Measurements from ENCODE around the gene KBTBD4. TPM values are rescaled to one million over a fixed set of nuclear protein-coding genes. Genes with fewer than 3 reads are reported as not detected.
A peak's percentile ranks its signal among the peaks of the same experiment; 100 is the strongest.

Gene KBTBD4
- total RNA-seq, 1 experiment from 2014 or later: 12.3 TPM

GRCh38 chr11:47593492-47593933 is 14.7 kb upstream of the KBTBD4 start (continued):
- TF ChIP-seq ZNF532 (CRISPR knock-in tag; IDR thresholded peaks at IDR 0.05; ENCODE audit: borderline replicate concordance) (no peak), ZNF138 (CRISPR knock-in tag; conservative IDR thresholded peaks at IDR 0.05) (no peak), E2F1 (CRISPR knock-in tag; IDR thresholded peaks at IDR 0.05) (no peak), EMX1 (CRISPR knock-in tag; IDR thresholded peaks at IDR 0.05) (no peak), IRF1 (CRISPR knock-in tag; IDR thresholded peaks at IDR 0.05) (no peak), FOXJ3 (CRISPR knock-in tag; IDR thresholded peaks at IDR 0.05; ENCODE audit: borderline replicate concordance) (no peak), NFYB (CRISPR knock-in tag; conservative IDR thresholded peaks at IDR 0.05; ENCODE audit: low read depth) (no peak), IRF2 (CRISPR knock-in tag; IDR thresholded peaks at IDR 0.05; ENCODE audit: borderline replicate concordance, low read depth) (no peak), PRDM15 (CRISPR knock-in tag; IDR thresholded peaks at IDR 0.05) (no peak), ATF2 (CRISPR knock-in tag; IDR thresholded peaks at IDR 0.05; ENCODE audit: borderline replicate concordance, low read depth) (no peak)

- DNase-seq (ENCODE audit: low spot score) (no peak), ATAC-seq (no peak)
- H3K4me1 Mint-ChIP-seq: peaks cover 26% of the 10 kb centered on the region
- H3K9me3 Mint-ChIP-seq: no peaks in the 10 kb centered on the region
- no peak overlapping the region for H3K27ac Mint-ChIP-seq
- peaks cover 67% of the 10 kb centered on the region for H3K27me3 Mint-ChIP-seq (ENCODE audit: low read depth)
- POLR2A ChIA-PET: interaction anchor here (0.6 kb wide), 1 partner anchor 193 kb away, joined by 5 read pairs; no protein-coding TSS in a partner anchor
- H3K36me3 Mint-ChIP-seq: no peaks in the 10 kb centered on the region
- peak overlapping the region; percentile 77 for H3K4me3 Mint-ChIP-seq
- CTCF ChIA-PET: interaction anchor here (1.0 to 1.4 kb wide), 2 partner anchors 12 to 40 kb away, joined by 3 read pairs; no protein-coding TSS in a partner anchor
- no peak for TF ChIP-seq ZNF281 (CRISPR knock-in tag; IDR thresholded peaks at IDR 0.05)
- no peak for TF ChIP-seq HMGXB4 (CRISPR knock-in tag; IDR thresholded peaks at IDR 0.05)
- TF ChIP-seq ZNF219 (CRISPR knock-in tag; IDR thresholded peaks at IDR 0.05; ENCODE audit: borderline replicate concordance): no peak
- TF ChIP-seq NFYB (CRISPR knock-in tag; conservative IDR thresholded peaks at IDR 0.05; ENCODE audit: low read depth): no peak
- no peak for TF ChIP-seq E2F5 (CRISPR knock-in tag; IDR thresholded peaks at IDR 0.05)
- TF ChIP-seq MLX (CRISPR knock-in tag; IDR thresholded peaks at IDR 0.05): no peak
- TF ChIP-seq TP53 (CRISPR knock-in tag; IDR thresholded peaks at IDR 0.05): no peak
- no peak for TF ChIP-seq GABPB1 (CRISPR knock-in tag; IDR thresholded peaks at IDR 0.05)
- TF ChIP-seq NR1H2 (CRISPR knock-in tag; IDR thresholded peaks at IDR 0.05): no peak
Measured at GRCh38 chr11:47592970-47593369, 14.2 kb upstream of the KBTBD4 start.

All from WTC11 (cell line).